HG03175 (cell line): ENCODE measurements around the gene MYRIP.
"Not testable (repeated sequence)": the region's sequence is repeated elsewhere in the genome, so short reads cannot be mapped to it uniquely, and the experiment has no call there.

Source experiments
- ATAC-seq: cut with Tn5 transposase; IDR thresholded peaks from one replicate; pipeline ENCODE4 v1.9.1; 2021; ENCODE audit warnings: mild to moderate bottlenecking, moderate library complexity; ENCODE audit not compliant: unreplicated experiment

Gene MYRIP

DNA sequence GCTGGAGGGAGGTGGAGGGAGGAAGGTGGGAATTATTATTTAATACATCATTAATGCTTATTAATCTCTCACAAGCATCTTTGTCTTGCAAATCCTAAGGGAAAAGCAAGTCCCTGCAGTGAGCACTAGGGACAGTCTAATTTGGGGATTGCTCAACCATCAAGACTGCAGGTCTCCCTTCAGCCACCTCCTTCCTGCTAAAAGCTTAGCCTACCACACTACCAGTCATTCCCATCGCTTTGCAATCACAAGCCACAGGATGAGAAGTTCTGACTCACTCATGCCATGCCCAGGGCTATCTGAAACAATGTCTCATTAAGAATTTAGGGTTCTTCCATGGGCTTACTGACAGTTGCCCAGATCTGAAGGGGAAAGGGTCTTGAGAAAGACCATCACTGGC is 449.1 kb downstream of the MYRIP start:
- ATAC-seq, result no peak

DNA sequence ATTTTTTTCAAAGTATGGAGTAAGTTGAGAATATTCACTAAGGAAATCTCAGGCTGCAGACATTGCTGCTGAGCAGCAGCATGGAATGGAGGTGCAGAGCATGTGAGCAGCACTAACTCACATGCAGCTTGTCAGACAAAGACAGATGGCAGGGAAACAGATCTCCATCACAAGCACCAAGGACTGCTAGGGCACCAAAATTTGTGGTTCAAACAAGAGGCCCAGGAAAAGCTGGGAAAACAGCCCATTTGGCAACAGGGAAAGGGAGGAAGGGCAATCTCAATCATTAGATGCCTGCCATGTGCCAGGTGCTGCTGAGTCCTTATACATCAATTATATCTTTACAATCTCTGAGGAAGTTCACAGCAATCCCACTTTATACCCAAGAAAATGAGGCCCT is 452.9 kb downstream of the MYRIP start:
- no peak for ATAC-seq

DNA sequence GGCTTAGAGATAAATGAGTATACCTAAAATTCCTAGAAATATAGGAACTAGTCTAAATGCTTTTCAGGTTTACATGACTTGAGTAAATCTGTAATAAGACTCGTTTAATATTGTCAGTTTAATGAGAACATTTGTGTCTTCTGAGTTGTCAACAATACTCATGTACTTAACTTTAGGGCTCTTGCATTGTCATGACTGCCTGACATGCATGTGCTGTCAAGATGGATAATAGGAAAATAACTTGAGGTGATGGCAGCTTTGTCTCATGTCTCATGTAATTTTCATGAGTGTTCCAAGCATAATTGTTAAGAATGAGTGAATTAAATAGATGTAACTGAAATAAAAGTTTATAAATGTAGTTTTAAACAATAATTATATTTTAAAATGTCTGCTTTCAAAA is 455.0 kb downstream of the MYRIP start:
- ATAC-seq, result no peak

DNA sequence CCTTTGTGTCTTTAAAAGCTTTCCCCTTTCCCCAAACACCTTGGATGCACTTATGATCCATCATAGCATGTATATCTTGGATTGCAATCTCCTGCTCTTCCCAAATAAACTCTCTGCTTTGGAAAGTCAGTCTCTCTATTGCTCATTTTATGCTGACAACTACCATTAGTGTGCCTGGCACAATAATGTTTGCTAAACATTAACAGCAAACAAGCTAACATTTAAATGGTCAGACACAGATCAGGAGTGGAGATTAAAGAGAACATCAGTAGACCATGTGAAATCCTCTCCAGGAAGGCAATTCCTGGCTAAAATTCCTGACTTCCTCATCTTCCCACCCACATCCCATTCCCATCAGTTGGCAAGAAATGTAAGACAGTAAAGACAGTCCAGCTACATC is 455.8 kb downstream of the MYRIP start:
- no peak for ATAC-seq

DNA sequence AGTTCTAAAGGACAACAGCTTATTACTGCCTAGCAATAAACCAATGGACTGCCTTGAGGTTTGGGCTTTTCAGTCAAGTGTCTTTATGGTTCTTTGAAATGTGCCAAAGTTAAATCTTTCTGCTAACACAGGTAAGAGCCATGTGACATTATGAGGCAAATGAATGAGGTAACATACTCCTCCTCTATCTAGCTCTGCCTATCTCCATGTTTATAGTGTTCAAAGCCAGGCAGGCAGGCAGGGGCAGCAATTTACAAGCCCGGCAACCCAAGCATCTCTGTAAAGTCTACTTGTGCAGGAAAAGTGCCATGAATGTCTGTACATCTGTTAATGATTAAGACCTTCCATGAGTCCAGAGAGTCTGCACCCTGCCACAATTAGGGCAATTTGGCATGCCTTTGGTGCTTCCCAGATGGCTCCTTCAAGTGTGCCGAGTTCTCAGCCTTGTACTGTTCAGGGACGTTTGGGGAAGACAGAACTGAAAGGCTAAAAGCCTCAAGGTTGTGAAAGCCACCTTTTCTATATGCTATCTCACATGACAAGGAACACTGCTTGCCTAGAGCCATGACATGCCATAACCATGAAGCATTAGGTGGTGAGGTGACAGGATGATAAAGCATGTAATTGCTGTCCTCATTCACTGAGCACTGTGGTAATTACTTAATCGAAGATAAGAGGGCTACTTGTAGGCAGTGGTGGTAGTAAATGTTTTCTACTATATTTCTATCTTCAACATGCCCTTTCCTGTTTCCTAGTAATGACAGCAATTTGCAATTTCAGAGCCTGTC is 458.7 kb downstream of the MYRIP start:
- no peak for ATAC-seq

DNA sequence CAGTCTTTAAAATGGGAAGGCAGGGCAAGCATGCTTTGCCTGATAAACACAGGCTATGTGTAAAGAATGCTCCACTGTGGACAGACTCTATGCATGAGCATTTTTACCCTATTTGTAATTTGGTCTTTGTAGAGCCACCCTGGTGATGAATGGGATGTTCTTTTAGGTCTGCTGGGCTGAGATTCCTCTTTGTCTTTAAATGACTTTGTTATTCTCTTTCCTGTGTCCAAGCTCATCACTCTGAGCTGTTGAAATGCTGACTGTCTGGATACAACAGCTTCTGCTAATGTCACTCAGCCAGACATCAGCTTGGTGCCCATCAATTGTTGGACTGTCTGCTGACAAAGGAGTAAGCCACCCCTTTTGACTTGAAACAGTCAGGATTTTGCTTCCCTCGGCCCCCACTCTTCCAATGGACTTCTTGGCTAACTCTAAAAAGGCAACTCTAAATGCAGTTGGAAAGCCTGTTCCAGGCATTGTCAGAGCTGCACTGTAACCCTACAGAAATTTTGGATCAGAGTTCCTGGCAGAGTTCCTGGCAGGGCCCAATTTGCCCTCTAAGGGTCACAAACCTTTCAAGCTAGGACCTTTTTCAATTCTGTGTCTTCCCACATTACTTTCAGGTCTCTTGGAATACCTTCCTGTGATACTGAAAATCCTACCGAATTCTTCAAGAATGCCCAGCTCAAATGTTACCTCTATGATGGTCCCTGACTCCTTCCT is 459.6 kb downstream of the MYRIP start:
- ATAC-seq, result no peak

DNA sequence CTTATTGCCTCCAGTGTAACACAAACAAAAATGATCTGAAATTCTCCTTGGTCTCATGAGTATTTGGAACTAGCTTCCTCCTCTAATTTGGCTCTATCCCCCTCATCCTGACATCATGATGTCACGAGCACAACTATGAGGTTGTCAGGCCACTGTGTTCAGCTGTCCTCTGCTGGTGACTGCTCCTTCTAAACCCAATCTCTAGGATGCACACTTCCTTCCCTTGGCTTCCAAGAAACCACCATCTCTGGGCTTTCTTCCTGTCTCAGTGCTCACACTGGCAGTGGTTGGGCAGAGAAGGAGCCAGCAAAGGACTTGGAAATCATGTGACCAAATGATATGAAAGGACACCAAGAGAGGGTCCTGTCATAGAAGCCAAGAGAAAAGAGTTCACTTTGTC is 469.4 kb downstream of the MYRIP start:
- no peak for ATAC-seq

DNA sequence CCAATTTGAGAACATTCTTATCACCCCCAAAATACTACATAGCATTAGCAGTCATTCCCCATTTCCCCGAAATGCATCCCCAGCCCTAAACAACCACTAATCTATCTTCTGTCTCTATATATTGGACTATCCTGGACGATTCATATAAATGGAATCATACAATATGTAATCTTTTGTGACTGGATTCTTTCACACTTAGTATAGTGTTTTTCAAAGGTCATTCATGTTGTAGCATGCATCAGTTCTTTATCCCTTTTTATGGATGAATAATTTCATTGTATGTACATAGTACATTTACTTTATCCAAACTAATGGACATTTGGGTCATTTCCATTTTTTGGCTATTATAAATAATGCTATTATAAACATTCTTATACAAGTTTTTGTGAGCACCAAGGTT is 472.6 kb downstream of the MYRIP start:
- no peak for ATAC-seq

DNA sequence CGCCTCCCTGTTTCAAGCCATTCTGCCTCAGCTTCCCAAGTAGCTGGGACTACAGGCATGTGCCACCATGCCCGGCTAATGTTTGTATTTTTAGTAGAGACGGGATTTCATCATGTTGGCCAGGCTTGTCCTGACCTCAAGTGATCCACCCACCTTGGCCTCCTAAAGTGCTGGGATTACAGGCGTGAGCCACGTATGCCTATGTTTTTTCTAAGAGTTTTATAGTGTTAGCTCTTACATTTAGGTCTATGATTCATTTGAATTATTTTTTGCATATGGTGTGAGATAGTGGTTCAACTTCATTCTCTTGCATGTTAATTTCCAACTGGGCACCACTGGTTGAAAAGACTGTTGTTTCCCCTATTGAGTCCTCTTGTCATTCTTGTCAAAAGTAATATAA is 473.6 kb downstream of the MYRIP start:
- not testable (repeated sequence) for ATAC-seq

DNA sequence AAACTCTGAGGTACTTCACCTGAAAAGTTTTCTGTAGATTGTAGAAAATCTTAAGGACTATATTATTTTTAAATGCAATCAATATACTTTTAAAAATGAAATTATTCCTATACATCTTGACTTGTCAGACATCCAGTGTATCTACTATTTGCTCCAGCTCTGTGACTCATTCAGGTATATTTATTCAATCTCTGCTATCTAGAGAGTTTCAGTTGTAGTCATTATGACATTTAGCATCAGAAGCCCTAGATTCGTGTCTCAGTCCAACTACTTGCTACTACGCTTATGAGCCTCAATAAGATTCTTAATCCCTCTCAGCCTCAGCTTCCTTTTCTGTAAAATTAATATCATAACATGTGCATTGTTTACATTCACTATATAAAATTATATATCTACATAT is 477.8 kb downstream of the MYRIP start:
- ATAC-seq, result no peak

DNA sequence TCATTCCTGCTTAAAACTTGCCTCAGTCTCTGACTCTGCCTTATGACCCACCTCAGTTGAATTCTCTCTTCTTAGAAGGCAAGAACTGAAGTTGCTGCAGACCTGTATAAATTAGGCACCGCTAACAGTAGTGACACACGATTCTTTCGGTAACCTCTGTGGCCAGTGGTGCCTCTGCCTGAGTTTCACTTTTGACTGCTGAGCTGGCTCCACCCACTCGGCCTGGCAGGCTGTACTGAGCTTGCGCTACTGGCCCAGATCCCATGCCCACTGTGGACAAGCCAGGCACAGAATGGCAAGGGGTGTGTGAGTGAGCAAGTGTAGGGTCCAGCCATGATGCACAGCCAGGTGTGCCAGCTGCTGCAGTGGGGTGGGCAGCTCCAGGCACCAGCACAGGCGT is 481.0 kb downstream of the MYRIP start:
- no peak for ATAC-seq

DNA sequence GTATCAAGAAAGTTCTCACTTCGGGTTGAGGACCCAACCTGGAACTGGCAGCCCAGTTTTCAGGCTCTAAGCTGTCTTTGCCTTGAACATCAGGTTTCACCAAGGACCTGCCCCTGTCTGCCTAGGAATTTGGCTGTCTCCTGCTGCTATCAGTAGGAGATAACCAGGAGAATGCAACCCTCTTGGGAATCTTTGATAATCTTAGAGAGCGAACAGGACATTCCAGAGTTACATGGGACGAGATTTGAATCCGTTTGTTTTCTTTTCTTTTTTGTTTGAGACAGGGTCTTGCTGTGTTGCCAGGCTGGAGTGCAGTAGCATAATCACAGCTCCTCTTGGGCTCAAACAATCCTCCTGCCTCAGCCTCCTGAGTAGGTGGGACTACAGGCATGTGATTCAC is 482.1 kb downstream of the MYRIP start:
- no peak for ATAC-seq

DNA sequence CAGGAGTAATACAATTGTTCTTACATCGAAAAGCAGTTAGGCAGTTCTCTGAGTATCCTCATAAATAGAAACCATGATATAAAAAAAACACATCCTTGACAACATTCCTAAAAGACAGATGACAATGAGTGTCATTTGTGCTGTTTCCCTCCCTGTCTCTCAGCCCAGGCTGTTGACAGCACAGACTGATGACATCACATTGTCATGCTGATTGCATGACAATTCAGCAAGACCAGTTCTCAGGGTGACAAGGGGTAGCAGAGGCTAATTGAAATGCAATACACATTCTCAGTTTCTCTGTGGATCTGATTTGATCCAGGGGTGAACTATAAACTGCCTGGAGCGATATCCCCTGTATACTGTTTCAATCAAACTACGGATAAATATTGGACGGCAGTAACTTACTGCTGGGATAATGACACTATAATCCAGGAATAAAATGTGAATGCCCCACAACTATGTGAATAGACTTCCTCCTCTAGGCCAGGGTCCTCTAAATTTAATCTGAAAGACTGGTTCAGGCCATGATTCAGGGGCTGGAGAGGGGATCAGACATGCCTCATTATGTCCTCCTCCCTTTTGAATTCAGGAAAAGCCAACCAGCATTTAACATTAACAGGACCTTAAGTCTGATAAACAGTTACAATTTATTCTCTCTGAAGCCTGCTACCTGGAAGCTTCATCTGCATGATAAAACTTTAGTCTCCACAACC is 483.4 kb downstream of the MYRIP start:
- ATAC-seq, result no peak

DNA sequence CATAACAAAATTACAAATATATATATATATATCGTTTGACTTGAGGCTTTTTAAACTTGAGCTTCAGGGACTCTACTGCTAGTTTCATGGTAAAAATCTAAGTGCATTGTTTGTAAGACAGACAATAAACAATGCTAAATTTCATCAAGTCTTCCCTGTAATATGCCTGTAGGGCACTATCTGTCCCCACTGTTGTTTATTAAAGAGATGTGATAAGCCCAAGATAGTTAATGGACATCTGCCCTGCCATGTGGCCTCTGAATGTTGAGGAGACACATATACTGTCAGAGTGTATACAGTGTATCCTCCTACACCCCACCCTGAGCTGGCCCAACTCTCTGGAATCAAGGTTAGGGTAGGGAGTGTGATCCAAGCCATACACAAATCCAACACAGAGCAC is 485.0 kb downstream of the MYRIP start:
- no peak for ATAC-seq

DNA sequence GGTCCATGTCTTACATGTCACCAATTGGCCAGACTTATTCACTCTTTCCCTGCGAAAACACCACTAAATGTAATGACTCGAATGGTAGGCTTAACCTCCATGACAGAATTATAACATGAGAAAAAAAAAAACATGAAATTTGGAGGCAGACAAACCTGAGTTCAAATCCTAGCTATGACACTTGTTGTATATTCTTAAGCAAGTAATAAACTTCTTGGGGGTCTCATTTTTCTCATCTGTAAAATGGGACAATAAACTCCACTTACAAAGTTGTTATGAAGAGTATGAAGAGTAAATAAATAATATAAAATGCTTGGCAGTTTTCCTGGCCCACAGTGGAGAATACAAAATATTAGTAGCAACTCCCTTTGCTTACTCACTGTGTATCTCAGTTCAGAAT is 488.7 kb downstream of the MYRIP start:
- ATAC-seq, result no peak

DNA sequence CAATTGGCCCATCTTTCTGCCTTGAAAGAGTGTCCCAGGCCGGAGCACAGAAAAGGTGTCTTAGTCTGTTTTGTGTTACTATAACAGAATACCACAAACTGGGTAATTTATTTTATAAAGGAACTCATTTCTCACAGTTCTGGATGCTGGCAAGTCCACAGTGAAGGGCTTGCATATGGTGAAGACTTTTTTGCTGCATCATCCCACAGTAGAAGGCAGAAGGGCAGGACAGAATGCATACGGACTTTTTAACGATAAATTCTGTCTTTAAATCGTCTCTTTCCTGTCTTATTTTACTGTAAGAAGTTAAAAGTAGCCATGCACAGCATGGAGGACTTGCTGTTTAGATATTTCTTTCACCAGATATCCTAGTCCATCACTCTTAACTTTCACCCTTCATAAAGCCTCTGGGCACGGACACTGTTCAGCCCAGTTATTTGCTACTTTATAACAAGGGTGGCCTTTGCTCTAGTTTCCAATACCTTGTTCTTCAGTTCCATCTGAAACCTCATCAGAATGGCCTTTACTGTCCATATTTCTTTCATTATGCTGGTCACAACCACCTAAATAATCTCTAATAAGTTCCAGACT is 489.8 kb downstream of the MYRIP start:
- ATAC-seq, result no peak

DNA sequence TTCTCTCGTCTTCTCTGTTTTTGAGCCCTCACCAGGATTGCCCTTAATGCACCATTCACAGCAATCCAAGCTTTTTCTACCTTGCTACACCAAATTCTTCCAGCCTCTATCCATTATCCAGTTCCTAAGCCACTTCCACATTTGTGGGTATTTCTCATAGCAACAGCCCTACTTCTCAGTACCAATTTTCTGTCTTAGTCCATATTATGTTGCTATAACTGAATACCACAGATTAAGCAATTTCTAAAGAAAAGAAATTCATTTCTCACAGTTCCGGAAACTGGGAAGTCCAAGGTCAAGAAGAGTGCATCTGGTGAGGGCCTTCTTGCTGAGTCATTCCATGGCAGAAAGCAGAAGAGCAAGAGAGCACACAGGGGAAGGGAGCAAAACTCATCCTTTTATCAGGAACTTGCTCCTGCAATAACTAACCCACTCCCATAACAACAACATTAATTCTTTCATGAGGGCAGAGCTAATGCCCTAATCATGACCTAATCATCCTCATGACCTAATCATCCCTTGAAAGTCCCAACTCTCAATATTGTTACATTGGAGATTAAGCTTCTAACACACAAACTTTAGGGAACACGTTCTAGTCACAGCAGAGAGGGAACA is 490.4 kb downstream of the MYRIP start:
- ATAC-seq, result no peak

DNA sequence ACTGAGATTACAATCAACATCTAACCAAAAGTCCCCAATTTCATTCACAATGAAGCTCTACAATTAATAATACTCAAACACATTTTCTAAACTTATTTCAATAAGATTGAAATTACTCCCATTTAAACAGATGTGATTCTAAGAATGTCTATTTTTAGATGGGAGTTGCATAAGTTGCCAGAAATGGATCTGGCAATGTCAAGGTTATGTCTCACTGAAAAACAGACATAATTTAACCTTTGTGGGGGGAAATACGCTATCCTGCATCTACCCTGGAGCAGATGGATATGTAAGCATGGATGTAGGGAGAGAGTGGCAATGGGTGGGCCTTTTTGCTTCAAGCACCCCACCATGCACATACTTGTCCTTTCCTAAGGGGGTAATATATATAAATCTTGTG is 493.4 kb downstream of the MYRIP start:
- ATAC-seq, result no peak

DNA sequence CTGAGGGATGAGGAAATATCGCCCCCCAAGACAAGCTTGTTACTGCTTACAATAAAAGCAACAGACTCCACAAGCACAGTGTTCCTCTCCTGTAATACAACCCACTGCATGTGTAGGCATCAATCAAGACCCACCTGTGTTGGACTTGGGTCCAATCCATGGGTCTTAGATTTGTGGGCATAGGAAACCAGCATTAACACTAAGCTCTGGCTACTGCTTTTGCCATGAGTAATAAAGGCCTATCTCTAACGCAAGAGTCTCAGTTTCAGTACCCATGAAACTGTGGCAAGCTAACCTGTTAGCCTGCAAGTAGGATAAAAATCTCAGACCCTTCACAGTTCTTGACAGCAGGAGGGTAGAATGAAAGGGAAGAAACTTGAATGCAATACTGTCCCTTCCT is 494.9 kb downstream of the MYRIP start:
- no peak for ATAC-seq

DNA sequence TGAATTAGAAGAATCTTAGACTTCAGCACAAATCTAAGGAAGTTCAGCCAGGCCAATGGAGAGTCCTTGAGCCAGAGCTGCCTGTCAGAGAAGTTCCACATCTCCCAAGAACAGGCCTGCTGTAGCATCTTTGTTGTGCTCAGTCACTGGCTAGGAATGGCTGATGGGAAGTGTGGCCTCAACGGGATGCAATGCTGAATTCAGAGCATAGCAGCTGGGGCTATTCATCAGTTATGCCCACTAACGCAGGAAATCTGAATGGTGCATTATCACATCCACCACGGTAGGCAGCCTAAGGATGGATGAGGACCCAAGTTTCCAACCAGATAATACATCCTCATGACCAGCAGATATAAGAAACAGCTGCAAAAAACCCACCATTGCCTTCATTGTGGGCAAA is 496.9 kb downstream of the MYRIP start:
- ATAC-seq, result no peak

DNA sequence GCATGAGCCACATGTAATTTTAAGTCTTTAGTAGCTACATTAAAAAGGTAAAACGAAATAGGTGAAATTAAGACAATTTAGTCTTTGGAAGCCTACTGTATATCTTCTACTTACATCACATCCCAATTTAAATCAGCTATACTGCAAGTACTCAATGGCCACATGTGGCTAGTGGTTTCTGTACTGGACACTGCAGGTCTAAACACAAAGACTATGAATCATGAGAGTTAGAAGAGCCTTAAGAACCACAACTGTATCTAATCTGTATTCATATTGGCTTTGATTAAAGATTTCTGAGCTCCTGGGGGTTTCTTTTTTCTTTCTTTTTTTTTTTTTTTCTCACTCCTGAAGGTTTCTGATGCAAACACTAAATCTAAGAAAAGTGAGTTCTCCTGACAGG is 497.8 kb downstream of the MYRIP start:
- no peak for ATAC-seq
